ENCODE measurements around the gene MAGI2. TPM values are rescaled to one million over a fixed set of nuclear protein-coding genes. Genes with fewer than 3 reads are reported as not detected.
"Not testable (repeated sequence)": the region's sequence is repeated elsewhere in the genome, so short reads cannot be mapped to it uniquely, and the experiment has no call there.

The MAGI2 gene
- total and polyA plus RNA-seq, 2 experiments from 2014 or later, result 3.5 to 4.1 TPM

DNA sequence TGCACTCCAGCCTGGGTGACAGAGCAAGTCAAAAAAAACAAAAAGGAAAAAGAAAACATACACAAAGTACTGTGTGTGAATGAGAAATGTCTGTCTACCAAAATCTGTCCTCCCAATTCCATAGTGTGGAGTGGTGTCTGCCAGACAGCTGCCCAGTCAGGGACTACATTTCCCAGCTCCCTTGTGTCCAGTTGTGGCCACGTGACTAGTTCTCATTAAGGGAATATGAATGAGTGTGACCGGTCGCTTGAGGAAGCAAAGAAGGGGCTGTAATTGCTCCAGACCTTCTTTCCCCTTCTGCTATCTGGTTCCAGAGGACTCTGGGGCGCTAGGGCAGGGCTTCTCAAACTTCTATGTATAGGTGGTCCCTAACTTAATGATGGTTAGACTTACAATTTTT is 1450.8 kb downstream of the MAGI2 start:
- in situ Hi-C loops (cut with MboI), result no loop called here
- Histone ChIP-seq H3F3A (ENCODE audit: insufficient read depth) (no peaks in the 10 kb centered on the region), H3K9me3 (ENCODE audit: low read depth) (no peaks in the 10 kb centered on the region), H3K4me2 (ENCODE audit: unreplicated experiment) (no peak overlapping the region), H3K36me3 (ENCODE audit: low read depth) (no peaks in the 10 kb centered on the region), H3K27ac (no peak overlapping the region), H3K4me1 (ENCODE audit: insufficient read depth) (no peaks in the 10 kb centered on the region), H3K9me2 (ENCODE audit: insufficient read depth) (no peaks in the 10 kb centered on the region), H3K79me2 (ENCODE audit: insufficient read depth) (no peaks in the 10 kb centered on the region), H3K27me3 (replicated peaks; ENCODE audit: insufficient read depth) (no peaks in the 10 kb centered on the region), H4K20me1 (ENCODE audit: insufficient read depth) (no peaks in the 10 kb centered on the region), H3K4me3 (no peak overlapping the region), H3K9ac (no peak overlapping the region), H2AFZ (no peak overlapping the region)
- WGBS, 2 experiments (ENCODE audit: low coverage in 1 of 2, low lambda C conversion rate in 2 of 2, missing lambda C conversion rate in 2 of 2), result 66 to 77% methylated on average over 4 of the region's 4 CpGs
- TF ChIP-seq EZH2phosphoT487 (IDR thresholded peaks at IDR 0.05; ENCODE audit: insufficient read depth, low read depth), result no peak
- DNase-seq, result no peak

DNA sequence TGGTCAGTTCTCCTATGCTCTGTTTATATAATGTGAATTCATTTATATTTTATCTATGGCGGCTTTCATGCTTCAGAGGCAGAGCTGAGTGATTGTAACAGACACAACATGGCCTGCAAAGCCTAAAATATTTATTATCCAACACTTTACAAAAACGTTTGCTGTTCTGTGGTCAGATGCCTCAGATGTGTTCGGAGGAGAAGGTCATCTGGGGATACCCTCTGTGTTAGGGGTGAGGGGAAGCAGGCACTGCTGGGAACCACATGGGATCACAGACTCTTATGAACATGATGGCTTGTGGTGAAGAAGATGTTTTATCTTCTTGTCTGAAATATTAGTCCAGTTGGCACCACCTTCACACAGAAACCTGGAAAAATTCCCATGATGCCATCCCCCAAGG is 1451.4 kb downstream of the MAGI2 start:
- Histone ChIP-seq H3K27ac (no peak overlapping the region), H3F3A (ENCODE audit: insufficient read depth) (no peaks in the 10 kb centered on the region), H3K9ac (no peak overlapping the region), H2AFZ (no peak overlapping the region), H3K79me2 (ENCODE audit: insufficient read depth) (no peaks in the 10 kb centered on the region), H3K4me1 (ENCODE audit: insufficient read depth) (no peaks in the 10 kb centered on the region), H4K20me1 (ENCODE audit: insufficient read depth) (no peaks in the 10 kb centered on the region), H3K4me2 (ENCODE audit: unreplicated experiment) (no peak overlapping the region), H3K9me3 (ENCODE audit: low read depth) (no peaks in the 10 kb centered on the region), H3K27me3 (replicated peaks; ENCODE audit: insufficient read depth) (no peaks in the 10 kb centered on the region), H3K4me3 (no peak overlapping the region), H3K9me2 (ENCODE audit: insufficient read depth) (no peaks in the 10 kb centered on the region), H3K36me3 (ENCODE audit: low read depth) (no peaks in the 10 kb centered on the region)
- no peak for DNase-seq
- 33 to 36% methylated on average over 3 of the region's 3 CpGs for WGBS, 2 experiments (ENCODE audit: low coverage in 1 of 2, low lambda C conversion rate in 2 of 2, missing lambda C conversion rate in 2 of 2)
- TF ChIP-seq EZH2 (IDR thresholded peaks at IDR 0.05; ENCODE audit: insufficient read depth, poor library complexity, severe bottlenecking) (no peak), EZH2phosphoT487 (IDR thresholded peaks at IDR 0.05; ENCODE audit: insufficient read depth, low read depth) (no peak)
- in situ Hi-C loops (cut with MboI), result no loop called here

- H3K9me3 ChIP-seq (ENCODE audit: low read depth); H3K4me1 ChIP-seq (ENCODE audit: insufficient read depth); DNase-seq; H3K27me3 ChIP-seq (replicated peaks; ENCODE audit: insufficient read depth); H3K27ac ChIP-seq; H3K9me2 ChIP-seq (ENCODE audit: insufficient read depth); H3K79me2 ChIP-seq (ENCODE audit: insufficient read depth); H4K20me1 ChIP-seq (ENCODE audit: insufficient read depth); H3K4me2 ChIP-seq (ENCODE audit: unreplicated experiment); H2AFZ ChIP-seq; in situ Hi-C loops (cut with MboI); H3K4me3 ChIP-seq; H3K36me3 ChIP-seq (ENCODE audit: low read depth); H3F3A ChIP-seq (ENCODE audit: insufficient read depth); H3K9ac ChIP-seq: not testable (repeated sequence)
- WGBS, 2 experiments (ENCODE audit: low coverage in 1 of 2, low lambda C conversion rate in 2 of 2, missing lambda C conversion rate in 2 of 2), result 45 to 50% methylated on average over 3 of the region's 3 CpGs
Measured at GRCh38 chr7:77999168-77999567, 1454.3 kb downstream of the MAGI2 start.

DNA sequence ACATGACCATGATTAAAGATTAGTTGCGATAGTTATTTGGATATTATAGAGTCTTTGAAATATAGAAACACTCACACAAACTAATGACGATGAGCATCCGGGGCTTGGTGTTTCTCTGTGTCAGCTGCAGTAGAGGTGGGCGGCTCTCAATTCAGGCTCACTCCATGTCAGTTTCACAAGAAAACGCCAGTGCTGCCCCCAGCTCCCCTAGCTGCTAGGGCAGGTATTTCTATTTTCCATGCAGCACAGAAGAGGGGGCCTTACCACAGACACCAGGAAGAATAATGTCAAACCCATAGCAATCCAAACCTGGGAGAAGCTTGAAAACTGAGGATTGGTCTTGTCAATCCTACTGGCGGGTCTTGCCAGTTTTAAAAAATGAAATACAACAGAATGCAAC is 1457.8 kb downstream of the MAGI2 start:
- Histone ChIP-seq H3K27me3 (replicated peaks; ENCODE audit: insufficient read depth) (peaks cover 11% of the 10 kb centered on the region; the same call in 1 of the 2 replicates), H3K27ac (no peak overlapping the region), H3K79me2 (ENCODE audit: insufficient read depth) (no peaks in the 10 kb centered on the region), H3F3A (ENCODE audit: insufficient read depth) (no peaks in the 10 kb centered on the region), H3K36me3 (ENCODE audit: low read depth) (no peaks in the 10 kb centered on the region), H3K4me2 (ENCODE audit: unreplicated experiment) (no peak overlapping the region), H4K20me1 (ENCODE audit: insufficient read depth) (no peaks in the 10 kb centered on the region), H3K9me2 (ENCODE audit: insufficient read depth) (no peaks in the 10 kb centered on the region), H3K9ac (no peak overlapping the region), H3K4me3 (no peak overlapping the region), H2AFZ (no peak overlapping the region; the same call in 1 of the 2 replicates), H3K9me3 (ENCODE audit: low read depth) (no peaks in the 10 kb centered on the region), H3K4me1 (ENCODE audit: insufficient read depth) (no peaks in the 10 kb centered on the region; the same call in 1 of the 2 replicates)
- DNase-seq, result peak; percentile 34
- TF ChIP-seq EZH2phosphoT487 (IDR thresholded peaks at IDR 0.05; ENCODE audit: insufficient read depth, low read depth), result no peak
- TF ChIP-seq EZH2 (IDR thresholded peaks at IDR 0.05; ENCODE audit: insufficient read depth, poor library complexity, severe bottlenecking), result no peak
- in situ Hi-C loops (cut with MboI), result no loop called here
- WGBS, 2 experiments (ENCODE audit: low coverage in 1 of 2, low lambda C conversion rate in 2 of 2, missing lambda C conversion rate in 2 of 2), result 17 to 25% methylated on average over 6 of the region's 6 CpGs

- no peaks in the 10 kb centered on the region for H3K9me3 ChIP-seq (ENCODE audit: low read depth)
- H3K36me3 ChIP-seq (ENCODE audit: low read depth), result no peaks in the 10 kb centered on the region
- DNase-seq, result no peak
- no peak overlapping the region for H3K9ac ChIP-seq
- peaks cover 11% of the 10 kb centered on the region; the same call in 1 of the 2 replicates for H3K27me3 ChIP-seq (replicated peaks; ENCODE audit: insufficient read depth)
- no peaks in the 10 kb centered on the region for H3K79me2 ChIP-seq (ENCODE audit: insufficient read depth)
- 88 to 90% methylated on average over 3 of the region's 3 CpGs for WGBS, 2 experiments (ENCODE audit: low coverage in 1 of 2, low lambda C conversion rate in 2 of 2, missing lambda C conversion rate in 2 of 2)
- no peaks in the 10 kb centered on the region; the same call in 1 of the 2 replicates for H3K4me1 ChIP-seq (ENCODE audit: insufficient read depth)
- no peak overlapping the region for H3K4me2 ChIP-seq (ENCODE audit: unreplicated experiment)
- no peak overlapping the region for H2AFZ ChIP-seq
- no peaks in the 10 kb centered on the region for H4K20me1 ChIP-seq (ENCODE audit: insufficient read depth)
- no peak overlapping the region for H3K27ac ChIP-seq
- in situ Hi-C loops (cut with MboI), result no loop called here
- TF ChIP-seq EZH2phosphoT487 (IDR thresholded peaks at IDR 0.05; ENCODE audit: insufficient read depth, low read depth) (no peak), EZH2 (IDR thresholded peaks at IDR 0.05; ENCODE audit: insufficient read depth, poor library complexity, severe bottlenecking) (no peak)
- no peaks in the 10 kb centered on the region for H3F3A ChIP-seq (ENCODE audit: insufficient read depth)
- no peak overlapping the region for H3K4me3 ChIP-seq
- no peaks in the 10 kb centered on the region for H3K9me2 ChIP-seq (ENCODE audit: insufficient read depth)
Measured at GRCh38 chr7:77993838-77994237, 1459.6 kb downstream of the MAGI2 start.
